ENCODE measurements around the gene ABCB8. TPM values are rescaled to one million over a fixed set of nuclear protein-coding genes. Genes with fewer than 3 reads are reported as not detected.
"Not testable (repeated sequence)": the region's sequence is repeated elsewhere in the genome, so short reads cannot be mapped to it uniquely, and the experiment has no call there.

The ABCB8 gene
- total and polyA plus RNA-seq, 9 of the 15 experiments (the other 6 are each of a cell fraction or from before 2014, with no cell fraction given) = 7.6 to 106 (median 36.3) TPM

GRCh38 chr7:151043449-151043848 is 15.2 kb downstream of the ABCB8 start:
- H3K9me3 ChIP-seq (replicated peaks; ENCODE audit: control insufficient read depth, insufficient read depth, low read depth, low read length); H4K20me1 ChIP-seq (replicated peaks; ENCODE audit: control insufficient read depth, insufficient read depth, low read length); H2AFZ ChIP-seq (ENCODE audit: low read depth, low read length); H3K4me2 ChIP-seq (ENCODE audit: insufficient read depth, low read length); ATAC-seq; POLR2A ChIA-PET; H3K4me3 ChIP-seq; intact Hi-C loops (cut with micrococcal nuclease); H3K27ac ChIP-seq (ENCODE audit: extremely low read depth, low read depth, low read length); CTCF ChIA-PET (ENCODE audit: low intra/inter-chr PET ratio); BruUV-seq (replicated peaks); H3K27me3 ChIP-seq (ENCODE audit: control insufficient read depth in 2 of 2, insufficient read depth in 2 of 2, low read length in 2 of 2); H3K79me2 ChIP-seq (ENCODE audit: control insufficient read depth, insufficient read depth, low read length); FAIRE-seq; H3K9ac ChIP-seq (ENCODE audit: insufficient read depth in 1 of 2, low read depth in 2 of 2, low read length in 2 of 2); in situ Hi-C loops (cut with MboI); DNase-seq (ENCODE audit: extremely low read depth in 1 of 4, low spot score in 3 of 4): not testable (repeated sequence)
- Histone ChIP-seq H3K9me1 (ENCODE audit: control insufficient read depth, insufficient read depth, low read length) (peaks cover 13% of the 10 kb centered on the region), H3K4me1 (replicated peaks in 1 of 2; ENCODE audit: control insufficient read depth in 2 of 2, insufficient read depth in 2 of 2, low read length in 2 of 2) (peaks cover 23 to 59% of the 10 kb centered on the region in 2 experiments), H3K36me3 (ENCODE audit: control insufficient read depth, insufficient read depth, low read length) (peaks cover 21% of the 10 kb centered on the region)
- WGBS (ENCODE audit: insufficient coverage, low coverage, missing lambda C conversion rate) = 73% methylated on average over 5 of the region's 10 CpGs
- TF ChIP-seq RBFOX2 (IDR thresholded peaks at IDR 0.05; ENCODE audit: low read depth, low read length) = 0 out of 2 replicates have a peak, but pooled peaks have one; percentile 41
- peak; percentile 13; the same call in 1 of the 2 replicates for TF ChIP-seq POLR2G (IDR thresholded peaks at IDR 0.05; ENCODE audit: low read depth, low read length)

GRCh38 chr7:151043959-151044358 is 15.7 kb downstream of the ABCB8 start:
- CTCF ChIA-PET (ENCODE audit: low intra/inter-chr PET ratio) = no interaction called here
- no peak for TF ChIP-seq ERF (CRISPR knock-in tag; IDR thresholded peaks at IDR 0.05)
- peak; percentile 47 for TF ChIP-seq POLR2G (IDR thresholded peaks at IDR 0.05; ENCODE audit: low read depth, low read length)
- 0 out of 2 replicates have a peak, but pooled peaks have one; percentile 32 for TF ChIP-seq RBFOX2 (IDR thresholded peaks at IDR 0.05; ENCODE audit: low read depth, low read length)
- POLR2A ChIA-PET = interaction anchor here (0.7 to 1.3 kb wide), 3 partner anchors 10 to 173 kb away, joined by 3 to 4 read pairs (median 3); no protein-coding TSS in a partner anchor
- H3K4me2 ChIP-seq (ENCODE audit: insufficient read depth, low read length) = no peak overlapping the region
- ATAC-seq = no peak
- H3K9ac ChIP-seq (ENCODE audit: insufficient read depth in 1 of 2, low read depth in 2 of 2, low read length in 2 of 2) = no peak overlapping the region
- in situ Hi-C loops (cut with MboI) = no loop called here
- H3K36me3 ChIP-seq (ENCODE audit: control insufficient read depth, insufficient read depth, low read length) = peaks cover 21% of the 10 kb centered on the region
- WGBS (ENCODE audit: insufficient coverage, low coverage, missing lambda C conversion rate) = 84% methylated on average over 20 of the region's 20 CpGs
- no peaks in the 10 kb centered on the region for H3K9me3 ChIP-seq (replicated peaks; ENCODE audit: control insufficient read depth, insufficient read depth, low read depth, low read length)
- H3K9me1 ChIP-seq (ENCODE audit: control insufficient read depth, insufficient read depth, low read length) = peaks cover 13% of the 10 kb centered on the region
- no peaks in the 10 kb centered on the region for H3K27me3 ChIP-seq (ENCODE audit: control insufficient read depth in 2 of 2, insufficient read depth in 2 of 2, low read length in 2 of 2)
- intact Hi-C loops (cut with micrococcal nuclease) = no loop called here
- no peak for FAIRE-seq
- no peak overlapping the region for H3K27ac ChIP-seq (ENCODE audit: extremely low read depth, low read depth, low read length)
- H4K20me1 ChIP-seq (replicated peaks; ENCODE audit: control insufficient read depth, insufficient read depth, low read length) = peaks cover 10% of the 10 kb centered on the region
- no peak overlapping the region for H2AFZ ChIP-seq (ENCODE audit: low read depth, low read length)
- H3K4me1 ChIP-seq (replicated peaks in 1 of 2; ENCODE audit: control insufficient read depth in 2 of 2, insufficient read depth in 2 of 2, low read length in 2 of 2) = peaks cover 18 to 59% of the 10 kb centered on the region in 2 experiments
- H3K4me3 ChIP-seq = no peak overlapping the region
- DNase-seq (ENCODE audit: extremely low read depth in 1 of 4, low spot score in 3 of 4) = no peak
- no peaks in the 10 kb centered on the region for H3K79me2 ChIP-seq (ENCODE audit: control insufficient read depth, insufficient read depth, low read length)
- no TSS peak for BruUV-seq (replicated peaks)

Measured in K562 (cell line).